H1 (cell line): Measurements from ENCODE around the gene FAM120C. TPM values are rescaled to one million over a fixed set of nuclear protein-coding genes. Genes with fewer than 3 reads are reported as not detected.

ENCODE experiments used
- ASH2L ChIP-seq: fragments of 200-600, 300-600 bp; sonication (generic); IDR thresholded peaks from one replicate; pipeline ENCODE4 v1.7.1; 2017; ENCODE audit warnings: low read length
- ATF2 ChIP-seq: IDR thresholded peaks from 2 replicates; pipeline ENCODE4 v1.6.1; 2012; ENCODE audit warnings: low read length, inconsistent platforms
- CHD7 ChIP-seq: fragments of 300-600 bp; sonication (generic); IDR thresholded peaks from 2 replicates; pipeline ENCODE4 v1.7.1; 2012; ENCODE audit warnings: low read length, moderate library complexity, mild to moderate bottlenecking, inconsistent platforms; ENCODE audit not compliant: insufficient replicate concordance
- CTBP2 ChIP-seq: IDR thresholded peaks from 2 replicates; pipeline ENCODE4 v1.7.0; 2011; ENCODE audit warnings: borderline replicate concordance, mild to moderate bottlenecking, moderate library complexity, mixed read lengths, low read length; ENCODE audit not compliant: insufficient read depth, insufficient read length
- KDM1A ChIP-seq: fragments of 200-600, 300-600 bp; sonication (generic); IDR thresholded peaks from 2 replicates; pipeline ENCODE4 v1.7.1; 2016; ENCODE audit warnings: mild to moderate bottlenecking, low read length, borderline replicate concordance
- SAP30 ChIP-seq: fragments of 300-600 bp; sonication (generic); IDR thresholded peaks from 2 replicates; pipeline ENCODE4 v1.7.1; 2012; ENCODE audit warnings: low read length, moderate library complexity, mild to moderate bottlenecking, inconsistent platforms; ENCODE audit not compliant: insufficient read depth, insufficient replicate concordance
- polyA plus RNA-seq, 7 experiments: library from polyadenylated mRNA; depleted of rRNA in 3 of 7; stranded (reverse) in 5 of 7; unstranded in 2 of 7; fragments of >200 nt in 5 of 7; fragments of 200-250 nt in 2 of 7; gene quantifications; 1 replicate in 5 of 7; 2 replicates in 1 of 7; 4 replicates in 1 of 7; pipeline versions ENCODE4 v1.2.1 to v1.2.3, GENCODE V29; 2011 to 2013; ENCODE audit warnings: missing spikeins in 2 of 7, mixed read lengths in 2 of 7
- total RNA-seq: library from RNA; stranded (reverse); fragmentation: NEBNext Ultra II Directional; extraction: Animal tissue kit (Norgen Biotek cat#: 25700); gene quantifications from 2 replicates; pipeline ENCODE4 v1.2.1, GENCODE V29; 2021

The FAM120C gene
- total and polyA plus RNA-seq, 2 of the 8 experiments (the other 6 are each of a cell fraction or from before 2014, with no cell fraction given): 4.4 to 8.1 TPM

- TF ChIP-seq CHD7: no peak
- TF ChIP-seq SAP30: no peak
- no peak for TF ChIP-seq CTBP2
- no peak for TF ChIP-seq KDM1A
- no peak for TF ChIP-seq ATF2
- TF ChIP-seq ASH2L: no peak
Measured at GRCh38 chrX:54089191-54089590, 93.9 kb downstream of the FAM120C start (continued).
